Nephron (organoid): Measurements from ENCODE around the gene OR8D1.

Experiments
- H3K27ac Mint-ChIP-seq, 3 experiments: 2 replicates each; pipeline ENCODE4 v1.8.0; 2020; ENCODE audit warnings: mixed read lengths in 3 of 3, mild to moderate bottlenecking in 2 of 3, moderate library complexity in 1 of 3
- H3K27me3 Mint-ChIP-seq: 2 replicates; pipeline ENCODE4 v1.8.0; 2021; ENCODE audit warnings: low read depth, mild to moderate bottlenecking, moderate library complexity, mixed read lengths
- H3K36me3 Mint-ChIP-seq: 2 replicates; pipeline ENCODE4 v1.8.0; 2020; ENCODE audit warnings: low read depth, mixed read lengths
- H3K4me1 Mint-ChIP-seq: 2 replicates; pipeline ENCODE4 v1.8.0; 2020; ENCODE audit warnings: mixed read lengths
- H3K4me3 Mint-ChIP-seq, 3 experiments: 2 replicates each; pipeline ENCODE4 v1.8.0; 2020; ENCODE audit warnings: mild to moderate bottlenecking in 3 of 3, mixed read lengths in 3 of 3, moderate library complexity in 2 of 3
- H3K9me3 Mint-ChIP-seq: 2 replicates; pipeline ENCODE4 v1.8.0; 2020; ENCODE audit warnings: mixed read lengths
- TF ChIP-seq, protein P1 (sequence below), 3 experiments: fragments of 200-600 bp; sonication (generic); IDR thresholded peaks; one replicate each; pipeline ENCODE4 v1.5.0; 2021; ENCODE audit warnings: antibody characterized with exemption in 3 of 3; ENCODE audit not compliant: unreplicated experiment in 3 of 3

The OR8D1 gene

DNA sequence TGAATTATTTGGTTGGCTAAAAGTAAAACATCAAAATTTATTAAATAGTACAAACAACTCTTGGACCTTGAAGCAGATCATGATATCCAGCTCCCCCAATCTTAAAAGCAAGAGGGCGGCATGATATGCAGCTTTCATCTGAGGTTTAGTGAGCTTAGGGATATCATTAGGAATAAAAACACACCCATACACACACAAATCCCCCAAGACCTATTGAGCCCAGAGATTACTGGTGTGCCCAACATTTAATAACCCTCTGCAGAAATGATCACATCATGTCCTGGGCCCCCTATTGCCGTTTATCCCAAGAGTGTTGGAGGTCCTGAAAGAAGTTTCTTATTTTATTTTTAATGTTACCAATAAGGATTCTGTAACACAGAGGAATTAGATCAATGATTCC, at the start of gene OR8D1:
OR8D1 (minus strand) TSS at position 101 of the 400 bp plus-strand sequence. CDS start 3,183 bp downstream, outside the sequence.
- Mint-ChIP-seq H3K27ac (no peak within 1 kb of the TSS), H3K9me3 (no peaks in the 10 kb centered on the region), H3K36me3 (no peaks in the 10 kb centered on the region), H3K27me3 (peaks cover 17% of the 10 kb centered on the region), H3K4me1 (no peaks in the 10 kb centered on the region), H3K4me3 (no peak within 1 kb of the TSS)
- TF ChIP-seq, protein P1, sequence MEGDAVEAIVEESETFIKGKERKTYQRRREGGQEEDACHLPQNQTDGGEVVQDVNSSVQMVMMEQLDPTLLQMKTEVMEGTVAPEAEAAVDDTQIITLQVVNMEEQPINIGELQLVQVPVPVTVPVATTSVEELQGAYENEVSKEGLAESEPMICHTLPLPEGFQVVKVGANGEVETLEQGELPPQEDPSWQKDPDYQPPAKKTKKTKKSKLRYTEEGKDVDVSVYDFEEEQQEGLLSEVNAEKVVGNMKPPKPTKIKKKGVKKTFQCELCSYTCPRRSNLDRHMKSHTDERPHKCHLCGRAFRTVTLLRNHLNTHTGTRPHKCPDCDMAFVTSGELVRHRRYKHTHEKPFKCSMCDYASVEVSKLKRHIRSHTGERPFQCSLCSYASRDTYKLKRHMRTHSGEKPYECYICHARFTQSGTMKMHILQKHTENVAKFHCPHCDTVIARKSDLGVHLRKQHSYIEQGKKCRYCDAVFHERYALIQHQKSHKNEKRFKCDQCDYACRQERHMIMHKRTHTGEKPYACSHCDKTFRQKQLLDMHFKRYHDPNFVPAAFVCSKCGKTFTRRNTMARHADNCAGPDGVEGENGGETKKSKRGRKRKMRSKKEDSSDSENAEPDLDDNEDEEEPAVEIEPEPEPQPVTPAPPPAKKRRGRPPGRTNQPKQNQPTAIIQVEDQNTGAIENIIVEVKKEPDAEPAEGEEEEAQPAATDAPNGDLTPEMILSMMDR (IDR thresholded peaks at IDR 0.05; ENCODE audit: unreplicated experiment in 3 of 3): no peak

DNA sequence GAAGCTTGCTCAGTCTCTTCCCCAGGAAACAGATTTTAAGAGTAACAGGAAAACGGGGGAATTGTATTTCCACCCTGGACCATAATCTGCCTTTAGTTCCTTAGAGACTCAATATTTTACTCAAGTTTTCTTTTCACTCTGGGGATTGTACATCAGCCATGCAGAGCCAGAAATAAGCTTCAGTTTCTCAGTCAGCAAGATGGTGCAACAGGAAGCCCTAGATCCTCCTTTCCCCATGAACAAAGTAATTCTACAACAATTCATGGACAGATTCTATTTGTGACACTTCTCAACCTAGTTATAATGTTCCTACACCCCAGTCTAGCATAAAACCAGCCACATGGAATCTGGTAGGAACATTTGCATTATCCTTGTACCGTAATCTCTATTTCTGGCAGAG, 45.8 kb upstream of the OR8D1 start:
- H3K36me3 Mint-ChIP-seq: no peaks in the 10 kb centered on the region
- H3K4me3 Mint-ChIP-seq: no peak overlapping the region

DNA sequence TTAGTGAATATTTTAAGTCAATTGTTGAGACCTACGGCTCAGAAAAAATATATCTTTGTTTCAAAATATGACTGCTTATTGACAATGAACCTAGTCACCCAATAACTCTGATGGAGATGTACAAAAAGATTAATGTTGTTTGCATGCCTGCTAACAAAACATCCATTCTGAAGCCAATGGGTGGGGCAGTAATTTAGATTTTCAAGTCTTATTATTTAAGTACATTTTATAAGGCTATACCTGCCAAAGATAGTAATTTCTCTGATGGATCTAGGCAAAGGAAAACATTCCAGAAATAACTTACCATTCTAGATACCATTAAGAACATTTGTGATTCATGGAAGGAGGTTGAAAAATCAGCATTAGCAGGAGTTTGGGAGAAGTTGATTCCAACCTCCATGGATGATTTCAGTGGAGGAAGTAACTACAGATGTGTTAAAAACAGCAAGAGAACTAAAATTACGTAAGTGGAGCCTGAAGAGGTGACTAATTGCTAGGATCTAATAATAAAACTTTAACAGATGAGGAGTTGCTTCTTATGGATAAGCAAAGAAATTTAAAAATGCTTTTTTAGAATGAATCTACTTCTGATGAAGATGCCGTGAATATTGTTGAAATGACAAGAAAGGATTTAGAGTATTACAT, 32.7 kb upstream of the OR8D1 start:
- TF ChIP-seq, protein P1 (IDR thresholded peaks at IDR 0.05; ENCODE audit: unreplicated experiment in 3 of 3): no peak
- Mint-ChIP-seq H3K9me3 (peaks cover 18% of the 10 kb centered on the region), H3K4me3 (no peak overlapping the region), H3K4me1 (no peaks in the 10 kb centered on the region), H3K27me3 (no peaks in the 10 kb centered on the region), H3K27ac (no peak overlapping the region), H3K36me3 (no peaks in the 10 kb centered on the region)

More for the DNA sequence above, 45.8 kb upstream of the OR8D1 start:
- no peaks in the 10 kb centered on the region for H3K4me1 Mint-ChIP-seq
- H3K27ac Mint-ChIP-seq: no peak overlapping the region
- H3K9me3 Mint-ChIP-seq: no peaks in the 10 kb centered on the region
- TF ChIP-seq, protein P1 (IDR thresholded peaks at IDR 0.05; ENCODE audit: unreplicated experiment in 3 of 3): no peak
- H3K27me3 Mint-ChIP-seq: no peaks in the 10 kb centered on the region

DNA sequence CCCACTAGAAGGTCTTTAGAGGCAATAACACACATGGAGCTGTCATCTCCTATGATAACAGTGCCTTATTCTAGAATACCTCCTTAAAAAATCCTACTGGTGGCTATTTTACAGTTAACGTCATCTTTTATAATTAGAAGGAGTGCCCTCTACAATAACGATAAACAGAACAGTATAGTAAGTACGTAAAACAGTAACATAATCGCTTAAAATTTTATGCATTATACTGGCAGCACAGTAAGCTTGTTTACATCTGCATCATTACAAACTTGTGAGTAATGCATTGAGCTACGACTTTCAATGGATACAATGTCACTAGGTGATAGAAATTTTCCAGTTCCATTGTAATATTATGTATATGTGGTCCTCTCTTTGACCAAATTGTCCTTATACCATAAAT, 30.6 kb upstream of the OR8D1 start:
- Mint-ChIP-seq H3K36me3 (no peaks in the 10 kb centered on the region), H3K27me3 (no peaks in the 10 kb centered on the region), H3K9me3 (peaks cover 11% of the 10 kb centered on the region), H3K27ac (no peak overlapping the region), H3K4me3 (no peak overlapping the region), H3K4me1 (no peaks in the 10 kb centered on the region)
- TF ChIP-seq, protein P1 (IDR thresholded peaks at IDR 0.05; ENCODE audit: unreplicated experiment in 3 of 3): no peak

DNA sequence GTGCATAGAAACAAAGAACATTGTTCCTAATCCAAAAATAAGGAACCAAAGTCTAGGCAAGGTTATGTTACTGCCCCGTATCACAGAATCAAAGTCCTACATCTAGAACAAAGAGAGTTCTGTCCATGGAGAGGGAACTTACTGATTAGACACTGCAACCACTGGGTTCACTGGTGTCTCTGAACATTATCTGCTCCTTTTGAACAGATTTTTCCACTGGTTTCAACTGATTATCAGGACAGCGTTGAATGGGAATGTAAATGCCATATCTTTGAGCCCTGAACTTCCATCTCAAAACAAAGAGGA, 26.3 kb upstream of the OR8D1 start:
- H3K9me3 Mint-ChIP-seq: no peaks in the 10 kb centered on the region

More for the DNA sequence above, 26.3 kb upstream of the OR8D1 start:
- H3K27ac Mint-ChIP-seq: no peak overlapping the region
- peaks cover 4% of the 10 kb centered on the region for H3K27me3 Mint-ChIP-seq
- H3K4me3 Mint-ChIP-seq: no peak overlapping the region
- no peaks in the 10 kb centered on the region for H3K4me1 Mint-ChIP-seq
- TF ChIP-seq, protein P1 (IDR thresholded peaks at IDR 0.05; ENCODE audit: unreplicated experiment in 3 of 3): no peak
- no peaks in the 10 kb centered on the region for H3K36me3 Mint-ChIP-seq
